Stimulated activated CD8-positive, alpha-beta memory T cell treated with anti-CD3 and anti-CD28 coated beads, Interleukin-7, amount 100 ng/mL, for 24 hours (primary cell): ENCODE results near the gene MICAL1.
"Not testable (repeated sequence)": the region's sequence is repeated elsewhere in the genome, so short reads cannot be mapped to it uniquely, and the experiment has no call there.

Source experiments
- DNase-seq: peaks from one replicate; pipeline ENCODE4 v3.0.0-alpha.2; 2020; ENCODE audit warnings: low read depth

The MICAL1 gene

DNA sequence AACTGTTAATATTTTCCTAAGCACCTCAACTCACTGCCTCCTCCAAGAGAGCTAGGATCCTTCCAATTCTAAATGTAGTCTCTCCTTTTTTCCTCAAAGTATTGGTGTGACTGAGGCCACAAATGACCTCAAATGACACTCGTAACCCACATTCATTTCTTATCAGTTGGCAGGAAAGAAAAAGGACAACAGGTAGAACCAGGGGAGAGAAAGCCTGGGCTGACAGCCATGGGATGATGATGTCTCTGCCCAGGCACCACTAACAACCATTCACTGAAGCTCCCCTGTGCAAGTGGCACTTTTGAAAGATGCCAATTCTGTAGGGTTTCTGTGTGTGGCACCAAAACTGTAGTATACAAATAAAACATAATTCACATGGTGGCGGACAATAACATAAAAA lies 20.1 kb upstream of the MICAL1 start:
- DNase-seq, result no peak

DNA sequence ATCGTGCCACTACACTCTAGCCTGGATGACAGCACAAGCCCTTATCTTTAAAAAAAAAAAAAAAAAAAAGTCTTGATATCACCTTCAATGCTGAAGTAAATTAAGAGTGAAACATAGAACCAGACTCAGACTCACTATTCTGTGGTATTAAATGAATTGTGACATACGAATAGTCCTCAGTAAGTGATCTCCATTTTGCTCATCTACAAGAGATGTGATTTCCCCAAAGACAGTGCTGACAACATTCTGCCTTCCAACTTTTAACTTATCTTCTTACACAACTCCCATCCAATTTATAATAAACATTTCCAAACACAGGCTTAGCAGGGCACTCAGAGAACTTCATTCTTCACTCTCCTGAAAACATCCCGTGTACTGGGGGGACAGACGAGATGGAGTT lies 19.4 kb upstream of the MICAL1 start:
- no peak for DNase-seq

DNA sequence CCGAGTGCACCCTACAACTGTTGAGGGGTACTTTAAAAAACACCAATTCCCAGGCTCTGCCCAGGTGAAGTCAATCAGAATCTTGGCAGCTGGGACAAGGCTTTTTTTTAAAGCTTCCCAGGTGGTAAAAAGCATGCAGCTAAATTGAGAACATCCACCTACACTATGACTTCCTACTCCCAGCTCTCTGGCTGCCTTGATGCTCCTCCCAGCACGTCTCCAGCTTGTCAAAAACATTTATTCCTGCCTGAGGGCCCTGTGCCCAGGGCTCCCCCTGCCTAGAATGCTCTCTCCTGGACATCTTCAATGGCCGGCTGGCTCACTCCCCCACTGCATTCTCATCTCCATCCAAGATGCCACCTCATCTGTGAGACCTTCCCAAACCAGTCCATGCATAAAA lies 17.5 kb upstream of the MICAL1 start:
- no peak for DNase-seq

DNA sequence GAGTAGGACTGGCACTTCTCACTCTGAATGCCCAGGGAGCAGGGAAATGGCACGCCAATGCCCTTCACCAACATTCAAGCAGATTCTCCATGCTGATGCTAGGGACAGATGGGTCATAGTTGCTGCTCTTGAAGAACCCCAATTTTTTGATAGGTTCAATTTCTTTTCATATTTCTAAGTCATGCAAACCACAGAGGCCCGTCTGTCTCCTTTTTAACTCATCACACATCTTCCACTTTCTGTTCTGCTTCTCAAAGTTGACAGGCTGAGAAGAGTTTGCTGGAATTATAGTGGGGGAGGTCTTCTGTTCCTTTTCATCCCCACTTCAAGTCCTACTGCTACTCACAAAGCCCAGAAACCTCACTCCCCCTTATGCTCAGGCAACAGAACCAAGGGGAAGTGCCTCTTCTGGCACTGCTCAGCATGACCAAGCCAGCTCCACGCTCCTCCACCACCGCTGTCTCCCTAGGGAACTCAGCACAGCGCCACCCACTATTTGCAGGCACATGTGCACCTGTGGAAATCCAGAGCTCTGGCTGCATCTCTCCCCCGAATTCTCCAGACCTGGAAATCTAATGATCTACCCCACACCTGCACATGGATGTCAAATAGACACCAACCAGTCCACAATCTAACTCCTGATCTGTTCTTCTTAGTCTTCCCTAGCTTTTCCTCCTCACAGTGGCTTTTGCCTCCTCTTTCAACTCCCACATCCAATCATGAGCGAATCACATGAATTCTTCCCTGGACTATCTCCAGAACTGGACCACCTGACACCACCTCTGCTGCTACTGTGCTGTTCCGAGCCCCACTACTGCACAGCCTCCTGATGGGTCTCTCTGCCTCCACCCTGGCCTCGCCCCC lies 16.8 kb upstream of the MICAL1 start:
- DNase-seq, result no peak

- no peak for DNase-seq
These were observed 15.7 kb upstream of the MICAL1 start for GRCh38 chr6:109471105-109471810.

- DNase-seq, result no peak
These were observed 14.1 kb upstream of the MICAL1 start for GRCh38 chr6:109469591-109470189.

DNA sequence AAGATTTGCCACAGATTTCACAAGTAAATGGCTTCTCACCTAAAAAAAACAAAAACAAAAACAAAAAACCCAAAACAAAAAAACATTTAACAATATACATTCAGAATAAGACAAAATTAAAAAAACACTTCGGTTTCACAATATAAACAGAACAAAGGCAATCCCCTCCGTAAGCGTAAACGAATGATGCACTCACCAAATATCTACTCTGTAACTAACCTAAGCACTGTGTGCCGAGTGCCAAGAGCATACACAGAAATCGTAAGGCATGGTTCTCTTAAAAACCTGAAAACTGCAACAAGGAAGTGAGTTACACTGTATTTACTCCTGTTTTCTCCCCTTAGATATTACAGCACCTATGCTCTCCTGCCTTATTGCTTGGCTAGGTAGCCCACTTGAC lies 12.1 kb upstream of the MICAL1 start:
- no peak for DNase-seq

GRCh38 chr6:109466212-109466923 lies 10.8 kb upstream of the MICAL1 start:
- DNase-seq, result no peak

GRCh38 chr6:109465772-109466171 lies 10.2 kb upstream of the MICAL1 start:
- DNase-seq, result no peak

DNA sequence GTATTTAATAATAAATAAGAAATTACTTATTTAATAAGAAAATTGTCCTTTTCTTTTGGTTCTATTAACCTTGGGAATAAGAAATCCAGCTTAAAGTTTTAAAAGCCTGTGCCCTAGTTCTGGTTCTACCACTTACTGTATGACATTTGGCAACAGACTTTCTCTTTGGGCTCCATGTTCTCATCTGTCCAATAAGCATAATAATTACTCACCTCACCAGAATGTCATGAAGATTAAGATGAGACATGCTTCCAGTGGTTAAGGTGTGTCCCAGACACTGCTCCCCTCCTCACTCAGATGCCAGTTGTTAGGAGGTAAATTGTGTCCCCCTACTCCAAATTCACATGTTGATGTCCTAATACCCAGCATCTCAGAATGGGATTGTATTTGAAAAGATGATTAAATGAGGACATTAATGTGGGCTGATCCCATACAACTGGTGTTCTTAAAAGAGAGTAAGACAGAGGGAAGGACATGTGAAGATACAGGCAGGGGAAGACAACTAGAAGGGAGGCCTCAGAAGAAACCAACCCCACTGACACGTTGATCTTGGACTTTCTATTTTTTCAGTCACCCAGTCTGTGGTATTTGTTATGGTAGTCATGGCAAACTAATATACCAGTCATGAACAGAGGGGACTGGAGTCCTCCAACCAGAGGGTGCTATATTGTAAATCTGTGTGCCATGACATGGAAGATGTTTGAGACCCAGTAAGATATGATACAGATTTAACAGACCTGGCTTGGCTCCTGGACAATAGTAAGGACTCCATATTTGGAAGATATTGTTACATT lies 6.4 kb upstream of the MICAL1 start:
- no peak for DNase-seq

- not testable (repeated sequence) for DNase-seq
These were observed 5.6 kb upstream of the MICAL1 start for GRCh38 chr6:109461205-109461604.

DNA sequence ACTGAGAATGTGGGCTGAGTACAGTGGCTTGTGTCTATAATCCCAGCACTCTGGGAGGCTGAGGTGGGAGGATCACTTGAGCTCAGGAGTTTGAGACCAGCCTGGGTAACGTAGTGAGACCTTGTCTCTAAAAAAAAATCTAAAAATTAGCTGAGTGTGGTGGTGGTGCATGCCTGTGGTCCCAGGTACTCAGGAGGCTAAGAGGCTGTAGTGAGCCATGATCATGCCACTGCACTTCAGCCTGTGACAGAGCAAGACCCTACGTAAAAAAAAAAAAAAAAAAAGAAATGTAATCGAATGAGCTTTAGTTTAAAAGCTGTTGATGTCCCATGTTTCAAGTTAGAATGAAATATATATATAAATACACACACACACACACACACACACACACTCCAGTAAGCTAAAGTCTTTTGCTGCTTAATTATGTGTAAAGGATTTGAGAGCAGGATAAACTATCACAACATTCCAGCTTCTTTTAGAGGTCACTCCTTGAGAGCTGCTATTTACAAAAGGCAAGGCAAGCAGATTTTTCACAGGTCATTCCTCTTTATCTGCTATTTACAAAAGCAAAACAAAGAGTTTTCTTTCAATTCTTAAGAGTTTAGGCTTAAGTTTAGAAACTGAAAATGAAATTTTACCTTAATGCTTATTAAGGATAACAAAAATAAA lies 4.7 kb upstream of the MICAL1 start:
- DNase-seq, result no peak

GRCh38 chr6:109458774-109459531 lies 3.4 kb upstream of the MICAL1 start:
- no peak for DNase-seq

- no peak for DNase-seq
These were observed 2.0 kb upstream of the MICAL1 start for GRCh38 chr6:109457562-109457996.

GRCh38 chr6:109456710-109457561 lies 1.4 kb upstream of the MICAL1 start:
- no peak for DNase-seq

- DNase-seq, result no peak
These were observed 575 bp upstream of the MICAL1 start for GRCh38 chr6:109456111-109456583.

- no peak for DNase-seq
These were observed 806 bp downstream of the MICAL1 start for GRCh38 chr6:109454496-109455436.
